ENCODE results near the gene AHNAK. TPM values are rescaled to one million over a fixed set of nuclear protein-coding genes. Genes with fewer than 3 reads are reported as not detected.

The AHNAK gene
- total RNA-seq, 1 experiment from 2014 or later, result 92.3 TPM

DNA sequence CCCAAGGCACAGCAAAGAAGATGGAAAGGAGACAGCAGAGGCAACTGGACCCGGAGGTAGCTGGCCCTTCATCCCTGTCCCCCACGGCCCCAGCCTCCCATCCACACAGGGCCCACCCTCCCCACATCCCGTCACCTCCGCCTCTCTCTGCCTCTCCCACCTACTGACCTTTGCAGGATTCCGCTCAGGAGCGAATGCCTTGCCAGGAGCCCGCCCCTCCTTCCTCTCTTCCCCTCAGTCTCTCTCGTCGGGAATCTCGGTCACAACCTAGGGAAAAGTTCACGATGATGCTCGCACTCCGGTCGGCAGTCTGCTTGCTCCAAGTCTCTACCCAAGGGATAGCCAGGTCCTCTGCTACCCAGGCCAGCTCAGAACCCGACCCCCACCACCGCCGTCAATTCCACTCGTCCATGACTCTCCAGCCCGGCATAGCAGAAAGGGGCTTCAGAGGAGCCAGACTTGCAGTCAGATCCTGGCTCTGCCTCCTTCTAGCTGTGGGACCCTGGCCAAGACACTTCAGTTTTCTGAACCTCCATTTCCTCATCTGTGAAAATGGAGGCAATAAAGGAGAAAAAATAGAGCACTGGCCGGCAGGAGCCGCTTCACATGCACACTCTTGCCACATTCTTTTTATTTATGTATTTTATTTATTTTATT lies 10.2 kb downstream of the AHNAK start:
- no peak for DNase-seq (ENCODE audit: low read depth)

DNA sequence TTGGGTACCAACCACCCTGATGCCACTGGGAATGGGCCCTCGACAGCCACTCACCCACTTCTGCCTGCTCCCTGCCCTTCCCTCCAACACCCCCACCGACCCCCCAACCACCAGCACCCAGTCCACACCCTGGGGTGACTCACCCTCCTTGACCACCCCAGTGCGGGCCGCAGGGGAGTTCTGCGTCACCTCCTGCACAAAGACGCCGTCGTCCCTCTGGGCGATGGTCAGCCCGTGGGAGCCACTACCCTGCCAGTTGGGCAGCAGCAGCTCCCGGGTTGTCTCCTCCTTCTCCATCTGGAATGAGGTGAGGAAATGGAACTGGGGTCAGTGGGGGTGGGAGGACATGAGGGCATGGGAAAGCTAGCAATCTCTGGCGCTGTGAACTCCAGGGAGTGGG lies 10.8 kb downstream of the AHNAK start:
- DNase-seq (ENCODE audit: low read depth), result no peak

DNA sequence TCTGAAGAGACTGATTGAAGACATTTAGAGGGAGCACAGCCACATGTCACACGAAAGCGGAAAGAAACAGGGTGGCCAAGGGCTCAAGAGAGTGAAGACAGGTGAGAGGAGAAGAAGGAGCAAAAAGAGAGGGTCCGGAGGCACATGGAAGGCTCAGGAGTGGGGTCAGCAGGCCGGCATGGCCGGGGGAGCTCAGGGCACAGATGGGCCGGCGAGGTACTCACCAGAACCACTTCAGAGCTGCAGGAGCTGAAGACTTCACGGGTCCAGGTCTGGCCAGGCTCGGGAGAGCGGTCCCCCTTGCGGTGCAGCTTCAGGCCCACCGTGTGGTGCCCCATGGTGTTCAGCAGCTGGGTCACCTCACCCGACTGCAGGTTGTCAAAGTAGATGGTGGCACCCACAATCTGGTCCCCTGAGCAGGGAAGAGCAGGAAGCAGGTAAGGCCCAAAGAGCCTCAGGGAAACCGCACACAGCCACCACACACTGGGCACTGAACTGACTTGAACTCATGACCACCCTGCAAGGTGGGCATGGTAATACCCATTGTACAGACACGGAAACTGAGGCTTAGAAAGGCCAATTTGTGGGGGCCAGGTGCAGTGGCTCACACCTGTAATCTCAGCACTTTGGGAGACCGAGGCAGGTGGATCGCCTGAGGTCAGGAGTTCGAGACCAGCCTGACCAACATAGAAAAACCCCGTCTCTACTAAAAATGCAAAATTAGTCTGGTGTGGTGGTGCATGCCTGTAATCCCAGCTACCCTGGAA lies 11.6 kb downstream of the AHNAK start:
- no peak for DNase-seq (ENCODE audit: low read depth)

DNA sequence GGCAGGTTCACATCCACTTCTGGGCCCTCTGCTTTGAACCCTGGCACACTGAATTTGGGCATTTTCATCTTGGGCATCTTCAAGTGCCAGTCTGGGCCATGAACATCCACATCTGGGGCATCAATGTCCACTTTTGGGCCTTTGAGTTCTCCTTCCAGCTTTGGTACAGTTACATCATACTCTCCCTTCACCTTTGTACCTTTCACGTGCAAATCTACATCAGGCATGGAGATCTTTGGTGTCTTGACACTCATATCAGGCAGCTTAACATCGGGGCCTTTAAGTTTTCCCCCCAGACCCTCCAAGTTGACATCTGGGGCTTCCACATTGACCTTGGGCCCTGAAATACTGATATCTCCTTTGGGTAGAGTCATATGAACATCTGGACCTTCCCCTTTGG lies 14.5 kb downstream of the AHNAK start:
- DNase-seq (ENCODE audit: low read depth), result no peak

DNA sequence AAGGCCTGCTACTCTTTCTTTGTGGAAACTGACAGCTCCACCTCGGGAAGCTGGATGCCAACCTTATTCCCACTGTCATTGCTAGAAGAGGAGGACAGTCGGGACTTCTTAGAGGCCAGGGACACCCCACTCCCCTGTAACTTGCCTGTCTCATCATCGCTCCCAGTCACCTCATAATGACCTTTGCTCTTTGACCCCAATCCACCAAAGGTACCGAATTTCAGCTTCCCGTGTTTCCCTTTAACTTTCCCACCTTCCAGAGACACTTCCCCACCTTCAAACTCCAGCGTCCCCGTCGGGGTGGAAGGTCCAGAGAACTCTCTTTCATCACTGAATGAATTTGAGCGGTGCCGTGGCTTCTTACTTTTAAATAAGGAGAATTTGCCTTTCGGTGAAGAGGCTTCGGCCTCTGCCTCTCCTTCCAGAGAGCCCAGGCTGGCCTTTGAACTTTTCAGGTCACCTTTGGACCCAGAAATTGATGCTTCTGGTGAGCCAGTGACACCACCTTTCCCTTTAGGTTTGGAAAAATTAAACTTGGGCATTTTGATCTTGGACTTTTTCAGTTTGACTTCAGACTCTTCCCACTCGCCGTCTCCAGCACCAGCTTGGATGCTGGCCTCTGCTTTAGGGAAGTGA lies 29.8 kb downstream of the AHNAK start:
- no peak for DNase-seq (ENCODE audit: low read depth)

DNA sequence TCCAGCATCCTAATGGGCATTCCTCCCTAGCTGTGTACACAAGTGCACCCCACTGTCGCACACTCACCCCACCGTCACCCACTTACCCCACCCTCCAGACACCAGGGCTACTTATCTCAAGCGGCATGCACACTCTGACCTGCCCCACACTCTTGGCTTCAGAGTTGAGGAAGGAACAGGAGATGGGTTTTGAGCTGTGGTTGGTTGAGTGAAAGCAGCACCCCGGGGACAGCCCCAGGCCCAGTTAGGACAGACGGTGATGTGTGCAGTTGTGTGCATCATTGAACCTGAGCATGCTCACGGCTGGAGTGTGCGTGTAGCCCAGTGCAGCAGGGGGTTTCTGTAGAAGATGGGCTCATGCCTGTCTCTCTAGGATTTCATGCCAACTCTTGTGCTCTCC lies 32.5 kb downstream of the AHNAK start:
- no peak for DNase-seq (ENCODE audit: low read depth)

DNA sequence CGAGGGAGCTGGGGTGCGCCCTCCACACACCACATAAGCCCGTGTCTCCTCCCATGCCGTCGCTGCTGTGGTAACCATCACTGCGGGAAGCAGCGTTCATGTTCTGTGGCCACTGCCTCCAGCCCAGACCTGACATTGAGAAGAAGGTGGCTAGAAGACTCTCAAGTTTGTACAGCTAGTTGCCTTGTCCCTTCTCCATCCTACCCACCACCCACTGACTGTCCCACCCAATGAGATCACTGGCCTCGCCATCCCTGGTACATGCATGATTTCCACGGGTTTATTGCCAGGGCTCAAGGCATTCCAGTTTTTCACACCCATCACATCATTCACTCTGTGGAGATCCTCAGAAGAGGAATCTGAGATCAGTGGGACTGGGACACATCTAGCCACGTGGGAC lies 33.0 kb downstream of the AHNAK start:
- DNase-seq (ENCODE audit: low read depth), result no peak

DNA sequence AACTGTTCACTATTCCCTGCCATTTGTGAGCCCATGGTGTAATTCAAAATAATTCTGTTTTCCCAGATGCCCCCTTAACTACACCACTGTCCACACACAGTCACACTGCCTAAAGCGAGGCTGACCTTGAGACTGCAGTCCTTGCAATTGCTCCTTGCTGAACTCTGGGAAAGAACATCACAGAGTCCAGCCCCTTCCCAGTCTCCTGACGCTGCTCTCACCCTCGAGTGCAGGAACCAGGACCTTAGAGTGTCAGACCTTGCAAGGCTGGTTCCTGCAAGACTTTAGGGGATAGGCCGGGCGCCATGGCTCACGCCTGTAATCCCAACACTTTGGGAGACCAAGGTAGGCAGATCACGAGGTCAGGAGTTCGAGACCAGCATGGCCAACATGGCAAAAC lies 33.6 kb downstream of the AHNAK start:
- no peak for DNase-seq (ENCODE audit: low read depth)

DNA sequence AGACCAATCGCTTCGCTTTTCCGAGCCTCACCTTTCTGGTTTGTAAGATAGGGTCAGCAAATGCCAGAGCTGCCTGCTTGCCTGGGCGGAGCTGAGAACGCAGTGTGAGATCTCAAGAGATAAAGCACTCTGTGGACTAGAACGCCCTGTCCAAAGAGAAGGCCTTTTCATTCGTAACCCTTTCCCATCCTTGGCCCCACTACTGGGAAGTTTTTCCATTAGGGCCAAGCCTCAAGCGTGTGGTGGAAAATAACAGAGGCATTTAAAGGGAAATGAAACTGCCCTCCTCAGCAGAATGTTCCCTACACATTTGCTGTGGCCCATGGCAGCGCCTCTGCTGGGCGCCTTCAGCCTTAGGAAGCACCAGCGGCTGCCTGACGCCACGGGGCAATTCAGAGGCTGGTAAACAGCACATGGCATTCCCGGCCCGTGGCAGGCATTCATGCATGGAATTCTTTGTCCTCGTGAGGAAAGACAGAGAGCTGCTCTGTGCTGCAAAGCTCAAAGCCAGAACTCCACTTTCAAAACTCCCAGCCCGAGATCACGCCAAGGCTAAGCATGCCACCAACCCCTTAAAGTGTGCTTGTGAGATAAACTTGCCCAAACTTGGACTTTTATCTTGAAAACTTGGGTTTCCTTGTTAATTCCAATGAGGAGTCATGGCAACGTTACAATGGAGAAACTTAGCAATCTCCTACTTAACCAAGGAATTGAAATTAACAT lies 38.1 kb downstream of the AHNAK start:
- peak; percentile 57 for DNase-seq (ENCODE audit: low read depth)

DNA sequence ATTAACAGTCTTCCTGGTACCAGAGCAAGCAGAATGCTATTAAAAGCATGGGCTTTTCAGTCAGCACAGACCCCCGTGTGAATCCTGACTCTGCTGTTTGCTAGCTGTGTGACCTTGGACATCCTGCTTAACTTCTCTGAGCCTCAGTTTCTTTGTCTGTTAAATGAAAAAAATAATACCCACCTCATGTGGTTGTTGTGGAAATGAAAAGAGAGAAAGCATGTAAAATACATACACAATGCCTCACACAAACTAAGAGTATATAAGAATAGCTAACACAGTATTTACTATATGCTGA lies 39.5 kb downstream of the AHNAK start:
- no peak for DNase-seq (ENCODE audit: low read depth)

DNA sequence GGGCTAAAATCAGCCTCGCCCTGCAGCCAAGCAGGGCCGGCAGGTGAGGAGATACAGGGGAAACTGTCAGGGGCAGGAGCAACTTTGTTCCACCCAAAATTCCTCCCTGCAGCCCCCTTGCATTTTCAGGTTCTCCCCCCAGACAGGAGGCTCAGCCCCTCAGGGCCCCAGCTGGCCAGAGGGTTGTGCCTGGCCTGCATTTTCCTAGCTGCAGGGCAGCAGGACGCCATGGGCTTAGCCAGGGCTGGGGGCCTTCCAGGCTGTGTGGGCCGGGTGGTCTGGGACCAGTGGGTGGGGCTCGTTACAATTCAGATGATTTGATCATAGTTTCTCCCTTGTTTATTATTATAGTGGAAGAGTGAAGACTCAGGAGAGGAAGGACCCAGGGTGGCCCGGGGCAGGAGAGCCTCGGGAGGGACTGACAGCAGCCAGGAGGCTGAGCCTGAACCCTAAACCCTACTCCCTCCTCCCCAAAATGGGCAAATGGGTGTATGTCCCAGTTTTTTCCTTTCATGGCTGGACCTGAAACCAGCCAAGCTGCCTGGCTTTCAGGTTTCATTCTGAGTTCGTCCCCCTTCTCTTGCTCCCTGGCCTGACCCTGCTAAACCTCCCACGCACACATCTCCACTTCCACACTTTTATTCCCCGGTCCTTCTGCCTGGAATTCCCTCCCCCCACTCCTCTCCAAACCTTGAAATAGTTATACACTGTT lies 40.0 kb downstream of the AHNAK start:
- no peak for DNase-seq (ENCODE audit: low read depth)

DNA sequence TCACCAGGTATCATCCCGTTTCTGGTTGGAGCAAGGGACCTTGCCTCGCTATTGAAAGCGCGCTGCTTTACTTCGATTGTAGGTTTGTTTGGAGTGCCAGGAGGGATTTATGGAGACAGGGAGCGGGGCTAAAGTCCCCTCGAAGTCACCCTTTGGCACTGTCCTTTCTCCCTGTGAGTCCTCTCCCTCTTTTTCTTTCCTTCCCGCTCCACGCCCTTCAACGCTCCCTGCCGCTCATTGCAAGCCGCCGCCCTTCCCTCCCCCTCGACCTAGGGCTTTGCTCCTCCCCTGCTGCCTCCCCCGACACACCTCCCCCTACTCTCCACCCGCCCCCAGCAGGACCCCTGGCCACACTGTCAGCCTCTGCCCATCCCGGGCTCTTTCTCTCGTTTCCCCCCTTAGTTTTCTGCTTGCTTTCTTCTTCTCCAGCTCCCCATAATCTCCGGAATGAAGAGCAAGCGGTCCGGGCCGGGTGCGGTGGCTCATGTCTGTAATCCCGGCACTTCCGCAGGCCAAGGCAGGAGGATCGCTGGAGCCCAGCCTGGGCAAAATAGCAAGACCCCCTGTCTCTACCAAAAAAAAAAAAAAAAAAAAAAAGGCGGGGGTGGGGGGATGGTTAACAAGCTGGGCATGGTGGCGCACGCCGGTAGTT lies 41.0 kb downstream of the AHNAK start:
- DNase-seq (ENCODE audit: low read depth), result no peak

DNA sequence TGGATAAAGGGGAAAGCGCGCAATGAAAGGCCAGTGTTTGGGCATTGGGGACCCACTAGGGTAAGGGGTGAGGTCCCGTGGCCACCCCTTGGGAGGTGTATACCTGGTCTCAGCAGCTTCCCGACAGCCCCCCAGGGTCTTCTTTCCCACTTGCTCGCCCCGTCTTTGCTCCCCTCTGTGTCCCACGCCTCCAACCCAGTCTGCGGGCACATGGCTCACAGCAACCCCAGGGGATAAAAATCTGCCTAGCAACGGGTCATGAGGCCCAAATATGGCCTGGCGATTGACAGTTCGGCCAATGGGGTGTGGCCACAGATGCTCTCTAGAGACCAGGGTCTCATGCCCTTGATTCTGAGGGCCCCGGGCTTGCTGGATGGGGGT lies 41.6 kb downstream of the AHNAK start:
- no peak for DNase-seq (ENCODE audit: low read depth)

DNA sequence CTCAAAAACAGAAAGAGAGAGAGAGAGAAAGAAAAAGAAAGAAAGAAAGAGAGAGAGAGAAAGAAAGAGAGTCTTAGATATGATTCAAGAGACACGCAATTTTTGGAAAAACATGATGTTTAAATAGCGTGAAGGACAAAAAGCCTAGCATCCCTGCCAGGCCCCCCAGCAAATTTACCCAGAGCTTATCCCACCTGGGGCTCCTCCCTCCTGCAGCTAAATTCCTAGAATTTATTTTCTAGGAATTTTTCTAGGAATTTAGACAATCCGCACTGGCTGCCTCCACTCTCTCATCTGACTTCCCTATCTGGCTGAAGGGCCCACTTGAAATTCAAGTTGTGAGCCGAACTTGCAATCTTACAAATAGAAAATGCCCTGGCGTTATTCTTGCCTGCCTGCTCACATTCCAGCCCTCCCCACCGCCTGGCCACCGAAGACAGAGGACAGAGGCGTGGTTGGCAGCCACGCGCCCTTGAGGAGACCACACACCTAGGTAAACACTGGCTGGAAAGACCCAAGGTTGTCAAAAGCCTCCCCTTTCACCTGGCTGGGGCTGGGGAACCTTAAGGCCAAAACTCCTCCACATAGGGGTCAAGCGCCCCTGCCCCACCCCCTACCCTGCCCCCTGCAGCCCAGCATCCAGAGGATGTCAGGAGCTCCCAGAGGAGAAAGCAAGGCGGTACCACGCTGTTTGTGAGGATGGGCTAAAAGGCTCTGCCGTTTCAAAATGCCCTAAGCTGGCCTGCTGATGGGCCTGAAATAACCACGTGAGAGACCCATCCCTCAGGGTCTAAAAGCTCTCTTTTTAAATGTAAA lies 42.2 kb downstream of the AHNAK start:
- no peak for DNase-seq (ENCODE audit: low read depth)

DNA sequence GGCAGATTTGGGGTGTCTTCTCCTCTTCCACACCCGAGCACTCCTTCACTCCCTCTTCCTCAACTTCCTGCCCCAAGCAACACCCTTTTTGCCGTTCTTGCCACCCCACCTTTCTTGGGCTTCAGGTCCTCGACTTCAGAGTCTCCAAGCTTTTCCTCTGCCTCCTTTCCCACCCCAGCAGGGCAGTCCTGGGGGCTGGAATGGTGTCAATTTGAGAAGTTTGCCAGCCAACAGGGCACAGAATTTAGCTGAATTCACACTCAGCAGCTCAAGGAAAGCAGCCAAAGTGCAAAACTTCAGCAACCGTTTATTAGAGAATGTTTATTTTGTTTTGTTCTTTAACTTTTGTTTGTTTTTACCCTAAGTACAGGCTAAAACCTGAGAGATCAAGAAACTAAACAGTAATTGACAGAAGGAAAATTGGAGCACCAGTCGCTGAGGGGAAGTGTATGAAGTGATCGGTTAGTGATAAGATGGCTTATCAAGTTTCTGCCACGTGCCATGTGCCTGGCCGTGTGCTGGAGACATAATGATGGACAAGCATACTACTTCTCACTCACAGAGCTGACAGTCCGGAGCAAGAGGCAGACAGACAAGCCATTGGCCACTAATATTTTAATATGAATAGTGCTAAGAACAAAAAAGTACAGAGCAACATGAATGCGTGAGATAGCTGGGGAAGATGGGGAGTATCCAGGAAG lies 44.4 kb downstream of the AHNAK start:
- DNase-seq (ENCODE audit: low read depth), result no peak

DNA sequence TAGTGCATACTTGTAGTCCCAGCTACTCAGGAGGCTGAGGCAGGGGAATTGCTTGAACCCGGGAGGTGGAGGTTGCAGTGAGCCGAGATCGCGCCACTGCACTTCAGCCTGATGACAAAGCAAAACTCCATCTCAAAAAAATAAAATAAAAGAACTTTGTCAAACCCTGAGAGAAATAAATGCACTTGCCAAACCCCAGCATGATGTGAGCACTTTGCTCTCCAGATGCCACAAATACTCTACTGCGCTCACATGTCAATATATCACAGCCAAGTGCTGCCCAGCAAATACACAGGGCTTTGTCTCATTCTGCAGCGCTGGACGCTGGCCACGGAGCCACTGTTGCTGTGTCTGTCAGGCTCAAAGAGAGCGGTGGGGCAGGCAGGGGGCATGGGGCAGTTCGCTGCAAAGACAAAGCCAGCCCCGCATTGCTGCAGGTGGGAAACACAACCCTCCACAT lies 45.1 kb downstream of the AHNAK start:
- no peak for DNase-seq (ENCODE audit: low read depth)

DNA sequence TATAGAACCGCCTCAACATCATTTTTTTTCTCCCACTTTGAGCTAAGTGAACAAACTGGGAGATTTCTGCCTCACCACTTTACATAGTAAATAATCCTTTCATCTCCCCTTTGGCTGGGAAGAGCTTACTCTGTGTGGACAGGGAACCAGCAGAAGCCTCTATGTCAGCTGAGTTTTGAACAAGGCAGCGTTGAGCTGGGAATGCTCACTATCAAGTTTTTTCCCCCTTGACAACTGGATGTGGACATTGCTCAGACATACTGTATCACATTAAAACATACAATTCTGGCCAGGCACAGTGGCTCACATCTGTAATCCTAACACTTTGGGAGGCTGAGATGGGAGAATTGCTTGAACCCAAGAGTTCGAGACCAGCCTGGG lies 46.0 kb downstream of the AHNAK start:
- no peak for DNase-seq (ENCODE audit: low read depth)

DNA sequence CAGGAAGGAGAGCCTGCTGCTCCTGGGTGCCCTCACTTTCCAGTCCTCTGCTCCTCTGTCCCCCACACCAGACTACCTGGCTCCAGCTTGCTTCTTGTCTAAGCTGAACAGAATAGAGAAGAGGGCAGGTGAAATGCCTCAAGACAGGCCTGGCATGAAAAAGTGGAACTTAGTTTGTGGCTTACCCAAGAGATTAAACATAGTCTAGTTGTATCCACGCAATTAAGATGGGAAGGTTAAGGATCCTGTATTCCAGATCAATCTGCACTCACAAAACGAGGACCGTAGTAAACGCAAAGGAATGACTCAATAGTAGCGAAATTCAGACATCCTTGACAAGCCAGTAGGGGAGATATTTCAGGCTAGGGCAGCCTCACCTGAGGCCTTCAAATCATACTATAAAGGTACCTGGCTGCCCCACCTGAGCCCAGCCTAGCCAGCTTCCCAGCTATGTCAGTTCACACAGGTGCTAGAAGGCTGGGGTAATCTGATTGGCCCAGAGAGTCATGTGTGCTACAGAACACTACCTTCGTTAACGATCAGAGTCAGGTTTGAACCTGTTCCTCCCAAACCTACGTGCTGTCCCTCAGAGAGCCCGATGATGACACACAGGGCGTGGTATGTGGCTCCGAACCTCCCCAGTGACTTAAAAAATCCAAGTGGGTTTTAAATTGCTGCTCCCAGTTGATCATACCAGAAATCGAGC lies 46.5 kb downstream of the AHNAK start:
- DNase-seq (ENCODE audit: low read depth), result no peak

DNA sequence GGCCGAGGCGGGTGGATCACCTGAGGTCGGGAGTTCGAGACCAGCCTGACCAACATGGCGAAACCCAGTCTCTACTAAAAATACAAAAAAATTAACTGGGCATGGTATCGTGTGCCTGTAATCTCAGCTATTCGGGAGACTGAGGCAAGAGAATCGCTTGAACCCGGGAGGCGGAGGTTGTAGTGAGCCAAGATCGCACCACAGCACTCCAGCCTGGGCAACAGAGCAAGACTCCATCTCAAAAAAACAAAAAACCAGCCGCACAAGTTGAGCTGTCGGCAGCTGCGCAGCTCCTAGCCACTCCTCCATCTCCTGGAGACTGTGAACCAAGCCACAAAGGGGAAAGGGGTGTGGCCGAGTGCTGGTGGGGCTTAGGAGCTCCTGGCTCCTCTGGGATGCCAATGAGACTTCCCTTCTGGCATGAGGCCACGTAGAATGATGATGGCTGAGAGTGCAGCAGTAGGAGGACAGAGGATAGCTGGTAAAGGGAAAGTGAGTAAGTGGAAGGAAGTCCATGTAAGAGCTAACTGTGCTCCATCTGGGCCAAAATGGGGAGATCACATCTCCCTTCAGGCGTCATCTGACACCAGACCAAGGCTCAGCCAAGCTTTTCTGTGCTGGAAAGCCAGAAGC lies 47.2 kb downstream of the AHNAK start:
- peak; percentile 25 for DNase-seq (ENCODE audit: low read depth)
